ENCODE measurements around the gene PDE9A. TPM values are rescaled to one million over a fixed set of nuclear protein-coding genes. Genes with fewer than 3 reads are reported as not detected.

Gene PDE9A
- total RNA-seq, 4 donors from 2014 or later: 6.9 to 13.0 (median 11.1) TPM

DNA sequence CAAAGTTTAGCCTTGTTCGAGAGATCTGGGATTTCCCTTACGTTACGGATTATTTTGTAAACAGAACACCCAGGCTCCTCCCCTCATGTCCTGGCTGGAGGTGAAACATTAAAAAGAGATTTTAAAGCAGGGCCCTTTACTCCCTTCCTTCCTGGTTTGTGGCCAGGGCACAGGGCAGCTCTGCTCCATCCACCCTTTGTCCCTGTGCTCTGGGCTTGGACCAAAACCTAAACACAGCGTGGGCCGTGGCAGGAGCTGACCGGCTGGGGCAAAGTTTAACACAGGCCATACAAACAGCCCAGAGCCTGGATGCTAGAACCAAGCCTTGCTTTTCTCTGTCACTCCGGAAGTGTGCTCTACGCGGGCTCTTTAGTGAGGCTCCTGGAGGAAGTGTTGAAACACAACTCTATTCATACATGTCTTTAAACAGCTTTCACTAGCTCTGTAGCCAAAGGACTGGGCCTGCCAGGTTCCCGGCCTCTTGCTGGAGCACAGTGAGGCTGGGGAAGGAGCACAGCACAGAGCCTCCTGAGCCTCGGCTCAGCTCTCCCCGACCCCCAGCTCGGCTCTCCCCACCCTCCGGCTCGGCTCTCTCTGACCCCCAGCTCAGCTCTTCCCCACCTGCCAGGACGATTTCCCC, 84.7 kb downstream of the PDE9A start:
- no peaks in the 10 kb centered on the region for H3K36me3 ChIP-seq
- no peak for TF ChIP-seq POLR2A (IDR thresholded peaks at IDR 0.05)
- TF ChIP-seq, protein P1, sequence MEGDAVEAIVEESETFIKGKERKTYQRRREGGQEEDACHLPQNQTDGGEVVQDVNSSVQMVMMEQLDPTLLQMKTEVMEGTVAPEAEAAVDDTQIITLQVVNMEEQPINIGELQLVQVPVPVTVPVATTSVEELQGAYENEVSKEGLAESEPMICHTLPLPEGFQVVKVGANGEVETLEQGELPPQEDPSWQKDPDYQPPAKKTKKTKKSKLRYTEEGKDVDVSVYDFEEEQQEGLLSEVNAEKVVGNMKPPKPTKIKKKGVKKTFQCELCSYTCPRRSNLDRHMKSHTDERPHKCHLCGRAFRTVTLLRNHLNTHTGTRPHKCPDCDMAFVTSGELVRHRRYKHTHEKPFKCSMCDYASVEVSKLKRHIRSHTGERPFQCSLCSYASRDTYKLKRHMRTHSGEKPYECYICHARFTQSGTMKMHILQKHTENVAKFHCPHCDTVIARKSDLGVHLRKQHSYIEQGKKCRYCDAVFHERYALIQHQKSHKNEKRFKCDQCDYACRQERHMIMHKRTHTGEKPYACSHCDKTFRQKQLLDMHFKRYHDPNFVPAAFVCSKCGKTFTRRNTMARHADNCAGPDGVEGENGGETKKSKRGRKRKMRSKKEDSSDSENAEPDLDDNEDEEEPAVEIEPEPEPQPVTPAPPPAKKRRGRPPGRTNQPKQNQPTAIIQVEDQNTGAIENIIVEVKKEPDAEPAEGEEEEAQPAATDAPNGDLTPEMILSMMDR (IDR thresholded peaks at IDR 0.05): no peak
- peak overlapping the region; percentile 23 to 84 (median 72) for H3K27ac ChIP-seq
- intact Hi-C loops (cut with DNase I): no loop called here
- no peaks in the 10 kb centered on the region for H3K9me3 ChIP-seq
- 44 to 54% methylated on average over 13 to 15 of the region's 16 CpGs for WGBS, 2 donors
- no peak overlapping the region for H3K4me3 ChIP-seq (replicated peaks in 1 of 3)
- no peaks in the 10 kb centered on the region for H3K27me3 ChIP-seq
- H3K4me1 ChIP-seq: peaks cover 9 to 27% of the 10 kb centered on the region in 2 donors
- peak; percentile 14 to 34 for DNase-seq

DNA sequence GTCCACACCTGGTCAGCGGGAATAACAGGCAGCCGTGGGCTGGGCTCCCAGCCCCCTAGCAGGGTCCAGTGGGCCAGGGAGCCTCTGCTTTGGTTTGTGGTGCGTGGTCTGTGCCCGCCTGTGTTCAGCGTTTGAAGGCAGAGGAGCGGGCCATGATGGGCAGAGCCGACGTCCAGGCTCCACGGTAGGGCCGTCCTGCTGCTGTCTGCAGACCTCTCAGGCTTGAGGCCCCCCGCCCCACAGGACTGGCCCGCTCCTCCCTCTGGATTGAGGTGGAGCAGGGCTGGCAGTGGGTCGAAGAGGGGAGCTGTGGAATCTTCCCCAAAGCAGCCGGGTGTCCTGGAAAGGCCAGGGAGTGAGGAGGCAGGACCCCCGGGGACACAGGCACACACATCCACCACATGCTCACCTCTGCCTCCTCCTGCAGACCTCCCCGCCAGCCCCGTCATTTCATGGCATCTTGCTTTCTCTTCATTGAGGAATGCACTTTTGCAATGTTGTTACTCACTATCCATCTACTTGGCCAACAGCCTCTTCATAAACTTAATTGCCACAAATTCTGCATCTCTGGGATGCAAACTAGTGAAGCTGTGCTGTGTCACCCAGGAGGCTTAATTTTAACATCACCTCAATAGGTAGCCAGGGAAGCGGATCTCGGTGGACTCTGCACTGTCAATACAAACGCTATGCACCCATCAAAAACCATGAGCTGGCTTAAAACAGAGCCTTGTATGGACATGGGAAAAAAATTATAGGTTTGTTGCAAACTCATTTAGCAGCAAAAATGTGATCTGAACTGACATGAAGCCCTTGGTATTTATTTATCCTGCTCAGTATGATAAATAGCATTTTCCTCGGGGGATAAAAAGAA, 85.9 kb downstream of the PDE9A start:
- Histone ChIP-seq H3K4me1 (peaks cover 9 to 27% of the 10 kb centered on the region in 2 donors), H3K27ac (peak overlapping the region in 1 of 3 donors; percentile 84), H3K36me3 (no peaks in the 10 kb centered on the region), H3K27me3 (no peaks in the 10 kb centered on the region), H3K9me3 (no peaks in the 10 kb centered on the region), H3K4me3 (replicated peaks in 1 of 3) (no peak overlapping the region)
- 93 to 94% methylated on average over 8 to 21 of the region's 21 CpGs for WGBS, 2 donors
- TF ChIP-seq, protein P1 (IDR thresholded peaks at IDR 0.05): no peak
- no peak for TF ChIP-seq POLR2A (IDR thresholded peaks at IDR 0.05)
- intact Hi-C loops (cut with DNase I): no loop called here
- no peak for DNase-seq

DNA sequence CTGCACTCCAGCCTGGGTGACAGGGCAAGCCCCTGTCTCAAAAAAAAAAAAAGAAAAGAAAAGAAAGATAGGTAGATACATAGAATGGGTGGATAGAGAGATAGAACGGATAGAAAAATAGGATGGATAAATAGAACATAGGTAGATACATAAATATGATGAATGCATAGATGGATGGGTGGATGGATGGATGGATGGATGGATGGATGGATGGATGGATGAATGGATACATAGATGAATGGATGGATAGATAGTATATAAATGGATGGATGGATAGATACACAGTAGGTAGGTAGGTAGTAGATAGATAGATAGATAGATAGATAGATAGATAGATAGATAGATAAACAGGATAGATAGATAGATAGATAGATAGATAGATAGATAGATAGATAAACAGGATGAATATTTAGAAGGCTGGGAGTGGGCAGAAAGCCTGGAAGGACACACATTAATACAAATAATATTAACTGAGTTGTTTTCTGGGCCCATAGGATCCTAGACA, 87.0 kb downstream of the PDE9A start:
- intact Hi-C loops (cut with DNase I): no loop called here
- peaks cover 9 to 27% of the 10 kb centered on the region in 2 donors for H3K4me1 ChIP-seq

DNA sequence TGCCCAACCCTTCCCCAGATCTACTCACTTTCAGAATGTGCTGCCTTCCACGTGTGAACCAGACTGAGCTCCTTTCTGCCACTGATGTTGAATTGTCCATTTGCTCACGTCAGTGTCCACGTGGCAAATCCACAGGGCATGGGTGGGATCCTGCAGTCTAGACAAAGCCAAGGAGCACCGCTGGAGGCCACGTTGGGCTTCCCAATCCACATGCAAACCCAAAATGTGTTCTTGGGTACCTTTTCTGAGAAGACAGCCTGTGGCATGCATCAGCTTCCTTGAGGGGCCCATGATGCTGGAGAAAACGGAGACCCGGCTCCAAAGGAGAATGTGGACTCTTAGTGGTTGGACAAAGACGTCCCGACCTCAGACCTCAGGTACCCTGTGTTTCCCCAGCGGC, 87.6 kb downstream of the PDE9A start:
- H3K4me3 ChIP-seq (replicated peaks in 1 of 3): no peak overlapping the region
- H3K36me3 ChIP-seq: no peaks in the 10 kb centered on the region
- H3K4me1 ChIP-seq: peaks cover 9 to 27% of the 10 kb centered on the region in 2 donors
- no peak overlapping the region for H3K27ac ChIP-seq
- intact Hi-C loops (cut with DNase I): no loop called here
- TF ChIP-seq, protein P1 (IDR thresholded peaks at IDR 0.05): no peak
- TF ChIP-seq POLR2A (IDR thresholded peaks at IDR 0.05): no peak
- no peaks in the 10 kb centered on the region for H3K9me3 ChIP-seq
- WGBS, 2 donors: 69 to 94% methylated on average over 9 to 10 of the region's 10 CpGs
- DNase-seq: no peak
- no peaks in the 10 kb centered on the region for H3K27me3 ChIP-seq

More for the DNA sequence above, 87.0 kb downstream of the PDE9A start:
- DNase-seq: no peak
- H3K9me3 ChIP-seq: no peaks in the 10 kb centered on the region
- no peak for TF ChIP-seq POLR2A (IDR thresholded peaks at IDR 0.05)
- TF ChIP-seq, protein P1 (IDR thresholded peaks at IDR 0.05): no peak
- no peak overlapping the region for H3K4me3 ChIP-seq (replicated peaks in 1 of 3)
- no peak overlapping the region for H3K27ac ChIP-seq
- no peaks in the 10 kb centered on the region for H3K36me3 ChIP-seq
- WGBS, 2 donors: 98% methylated on average over 1 of the region's 1 CpG
- no peaks in the 10 kb centered on the region for H3K27me3 ChIP-seq
